ENCODE results near the gene FOXL2NB. TPM values are rescaled to one million over a fixed set of nuclear protein-coding genes. Genes with fewer than 3 reads are reported as not detected.
"Not testable (repeated sequence)": the region's sequence is repeated elsewhere in the genome, so short reads cannot be mapped to it uniquely, and the experiment has no call there.

FOXL2NB gene
- total and polyA plus RNA-seq, 2 donors from 2014 or later: not detected

DNA sequence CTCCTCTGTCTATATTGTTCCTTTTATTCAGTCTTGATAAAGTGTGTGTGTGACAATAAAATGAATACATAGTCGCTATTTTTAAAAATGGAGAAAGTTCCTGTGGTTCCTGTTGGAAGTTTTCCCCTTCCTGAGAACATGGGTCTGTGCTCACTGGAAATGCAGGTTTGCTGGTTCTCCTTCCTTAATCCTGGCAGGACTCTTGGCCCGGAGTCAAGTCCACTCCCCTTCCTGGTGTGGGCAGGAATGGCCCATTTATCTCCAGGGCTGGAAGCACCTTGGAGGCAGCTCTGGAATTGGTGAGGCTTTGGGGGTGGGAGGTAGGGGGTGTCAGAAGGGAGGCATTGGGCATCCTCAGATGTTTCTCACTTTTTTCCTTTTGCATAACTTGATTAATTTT is 30.2 kb upstream of the FOXL2NB start:
- no peak overlapping the region for H3K4me3 ChIP-seq (ENCODE audit: low read length in 3 of 3)
- no peaks in the 10 kb centered on the region for H3K9me3 ChIP-seq (ENCODE audit: control insufficient read depth in 2 of 3, insufficient read depth in 1 of 3, low read length in 3 of 3)
- DNase-seq (peak in 2 of 5 donors; percentile 46 to 89), FAIRE-seq (no peak)
- peaks cover 0 to 6% (median 4%) of the 10 kb centered on the region in 3 donors for H3K4me1 ChIP-seq (ENCODE audit: control insufficient read depth in 2 of 3, insufficient read depth in 2 of 3, low read depth in 1 of 3, low read length in 3 of 3)
- H3K27ac ChIP-seq (ENCODE audit: low read depth in 2 of 2, low read length in 2 of 2): no peak overlapping the region
- no peaks in the 10 kb centered on the region for H3K27me3 ChIP-seq (ENCODE audit: control insufficient read depth, insufficient read depth, low read length)
- intact Hi-C loops (cut with DNase I): loop anchor here (5.0 kb wide), 1 partner anchor 325 kb away; the partner anchor contains the start of gene CEP70
- no peak overlapping the region for H3K9ac ChIP-seq (ENCODE audit: low read length in 3 of 3)
- no peak for TF ChIP-seq CTCF (IDR thresholded peaks at IDR 0.05; ENCODE audit: borderline replicate concordance, extremely low read depth, insufficient read depth)
- H3K36me3 ChIP-seq (ENCODE audit: control insufficient read depth in 2 of 3, insufficient read depth in 3 of 3, low read length in 3 of 3): no peaks in the 10 kb centered on the region

GRCh38 chr3:138919325-138919724 is 27.7 kb upstream of the FOXL2NB start:
- DNase-seq (no peak), FAIRE-seq (no peak)
- Histone ChIP-seq H3K9ac (ENCODE audit: low read length in 3 of 3) (no peak overlapping the region), H3K4me1 (ENCODE audit: control insufficient read depth in 2 of 3, insufficient read depth in 2 of 3, low read depth in 1 of 3, low read length in 3 of 3) (peaks cover 0 to 6% (median 6%) of the 10 kb centered on the region in 3 donors), H3K27me3 (ENCODE audit: control insufficient read depth, insufficient read depth, low read length) (no peaks in the 10 kb centered on the region), H3K4me3 (ENCODE audit: low read length in 3 of 3) (no peak overlapping the region), H3K36me3 (ENCODE audit: control insufficient read depth in 2 of 3, insufficient read depth in 3 of 3, low read length in 3 of 3) (no peaks in the 10 kb centered on the region), H3K9me3 (ENCODE audit: control insufficient read depth in 2 of 3, insufficient read depth in 1 of 3, low read length in 3 of 3) (no peaks in the 10 kb centered on the region), H3K27ac (ENCODE audit: low read depth in 2 of 2, low read length in 2 of 2) (no peak overlapping the region)
- intact Hi-C loops (cut with DNase I): loop anchor here (5.0 kb wide), 1 partner anchor 327 kb away; the partner anchor contains the start of gene CEP70
- TF ChIP-seq CTCF (IDR thresholded peaks at IDR 0.05; ENCODE audit: borderline replicate concordance, extremely low read depth, insufficient read depth): no peak

DNA sequence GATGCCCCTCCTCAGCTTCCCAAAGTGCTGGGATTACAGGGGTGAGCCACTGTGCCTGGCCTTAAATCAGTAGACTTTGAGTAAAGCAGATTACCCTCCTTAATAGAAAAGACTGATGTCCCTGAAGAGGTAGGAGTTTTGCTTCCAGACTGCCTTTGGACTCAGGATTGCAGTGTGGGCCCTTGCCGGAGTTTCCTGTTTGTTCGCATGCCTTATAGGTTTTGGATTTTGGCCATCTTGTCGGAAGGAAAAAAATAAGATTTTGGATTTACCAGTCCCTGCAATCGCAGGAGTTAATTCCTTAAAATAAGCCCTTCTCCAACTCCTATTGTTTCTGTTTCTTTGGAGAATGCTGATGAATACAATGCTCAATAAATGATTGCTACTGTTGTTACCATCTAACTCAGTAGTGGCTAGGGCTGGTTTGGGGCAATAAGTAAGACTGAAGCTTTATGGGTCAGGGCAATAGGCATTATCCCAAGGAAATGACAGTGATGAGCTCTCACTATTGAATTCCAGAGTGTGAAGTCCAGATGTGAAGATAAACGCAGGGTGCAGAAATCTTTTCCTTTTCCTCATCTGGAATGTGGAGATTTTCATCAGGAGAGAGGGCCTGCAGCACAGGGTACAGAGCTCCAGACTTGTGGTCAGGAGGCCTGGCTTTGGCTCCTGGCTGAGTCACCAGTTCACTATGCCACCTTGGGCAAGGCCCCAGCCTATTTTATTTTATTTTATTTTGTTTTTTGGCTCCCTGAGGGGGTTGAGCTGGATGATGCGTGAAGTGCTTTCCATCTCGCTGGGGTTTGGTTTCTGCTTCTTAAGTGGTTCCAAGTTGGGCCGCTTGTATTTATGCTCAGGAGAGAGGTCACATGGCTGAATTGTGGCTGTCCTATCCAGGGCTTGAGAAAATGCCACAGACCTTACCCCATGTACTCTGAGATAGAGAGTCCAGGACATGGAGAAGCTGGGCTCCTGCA is 25.4 kb upstream of the FOXL2NB start:
- Histone ChIP-seq H3K27me3 (ENCODE audit: control insufficient read depth, insufficient read depth, low read length) (no peaks in the 10 kb centered on the region), H3K9me3 (ENCODE audit: control insufficient read depth in 2 of 3, insufficient read depth in 1 of 3, low read length in 3 of 3) (no peaks in the 10 kb centered on the region), H3K36me3 (ENCODE audit: control insufficient read depth in 2 of 3, insufficient read depth in 3 of 3, low read length in 3 of 3) (no peaks in the 10 kb centered on the region), H3K4me1 (ENCODE audit: control insufficient read depth in 2 of 3, insufficient read depth in 2 of 3, low read depth in 1 of 3, low read length in 3 of 3) (peaks cover 0 to 4% (median 3%) of the 10 kb centered on the region in 3 donors), H3K4me3 (ENCODE audit: low read length in 3 of 3) (no peak overlapping the region), H3K9ac (ENCODE audit: low read length in 3 of 3) (no peak overlapping the region), H3K27ac (ENCODE audit: low read depth in 2 of 2, low read length in 2 of 2) (no peak overlapping the region)
- no peak for FAIRE-seq
- intact Hi-C loops (cut with DNase I): no loop called here
- peak in 1 of 5 donors; percentile 79 for DNase-seq
- no peak for TF ChIP-seq CTCF (IDR thresholded peaks at IDR 0.05; ENCODE audit: borderline replicate concordance, extremely low read depth, insufficient read depth)

GRCh38 chr3:138922400-138922799 is 24.6 kb upstream of the FOXL2NB start:
- intact Hi-C loops (cut with DNase I); H3K36me3 ChIP-seq (ENCODE audit: control insufficient read depth in 2 of 3, insufficient read depth in 3 of 3, low read length in 3 of 3); H3K27ac ChIP-seq (ENCODE audit: low read depth in 2 of 2, low read length in 2 of 2); DNase-seq; H3K4me3 ChIP-seq (ENCODE audit: low read length in 3 of 3); H3K27me3 ChIP-seq (ENCODE audit: control insufficient read depth, insufficient read depth, low read length); H3K4me1 ChIP-seq (ENCODE audit: control insufficient read depth in 2 of 3, insufficient read depth in 2 of 3, low read depth in 1 of 3, low read length in 3 of 3); FAIRE-seq; H3K9me3 ChIP-seq (ENCODE audit: control insufficient read depth in 2 of 3, insufficient read depth in 1 of 3, low read length in 3 of 3); H3K9ac ChIP-seq (ENCODE audit: low read length in 3 of 3): not testable (repeated sequence)

Data from kidney (tissue), 14 donors.